ENCODE data around the gene ATP10B. TPM values are rescaled to one million over a fixed set of nuclear protein-coding genes. Genes with fewer than 3 reads are reported as not detected.

ATP10B gene
- total RNA-seq, 2 donors from 2014 or later, result 0.47 TPM; not detected in 1

GRCh38 chr5:160542281-160542680, 309.7 kb downstream of the ATP10B start:
- no peak for DNase-seq (ENCODE audit: low spot score)
- no peaks in the 10 kb centered on the region for H3K36me3 ChIP-seq
- H3K27me3 ChIP-seq, result no peaks in the 10 kb centered on the region
- H3K9me3 ChIP-seq, result no peaks in the 10 kb centered on the region
- H3K4me1 ChIP-seq, result no peaks in the 10 kb centered on the region
- no peak overlapping the region for H3K27ac ChIP-seq
- no peak overlapping the region for H3K4me3 ChIP-seq
- no peak for TF ChIP-seq CTCF (IDR thresholded peaks at IDR 0.05)

- no peaks in the 10 kb centered on the region for H3K27me3 ChIP-seq
- no peak overlapping the region for H3K4me3 ChIP-seq
- no peak overlapping the region for H3K27ac ChIP-seq
- H3K4me1 ChIP-seq, result no peaks in the 10 kb centered on the region
- H3K9me3 ChIP-seq, result no peaks in the 10 kb centered on the region
- H3K36me3 ChIP-seq, result no peaks in the 10 kb centered on the region
- TF ChIP-seq CTCF (IDR thresholded peaks at IDR 0.05), result no peak
- no peak for DNase-seq (ENCODE audit: low spot score)
Observed at GRCh38 chr5:160539431-160539830, 312.6 kb downstream of the ATP10B start.

- DNase-seq (ENCODE audit: low spot score), result no peak
- Histone ChIP-seq H3K4me3 (no peak overlapping the region), H3K4me1 (no peaks in the 10 kb centered on the region), H3K9me3 (no peaks in the 10 kb centered on the region), H3K36me3 (no peaks in the 10 kb centered on the region), H3K27ac (no peak overlapping the region), H3K27me3 (no peaks in the 10 kb centered on the region)
- no peak for TF ChIP-seq CTCF (IDR thresholded peaks at IDR 0.05)
Observed at GRCh38 chr5:160537940-160538339, 314.1 kb downstream of the ATP10B start.

GRCh38 chr5:160537116-160537515, 314.9 kb downstream of the ATP10B start:
- Histone ChIP-seq H3K36me3 (no peaks in the 10 kb centered on the region), H3K4me3 (no peak overlapping the region), H3K27me3 (no peaks in the 10 kb centered on the region), H3K27ac (no peak overlapping the region), H3K4me1 (no peaks in the 10 kb centered on the region), H3K9me3 (no peaks in the 10 kb centered on the region)
- no peak for TF ChIP-seq CTCF (IDR thresholded peaks at IDR 0.05)
- DNase-seq (ENCODE audit: low spot score), result no peak

- no peak for DNase-seq (ENCODE audit: low spot score)
- TF ChIP-seq CTCF (IDR thresholded peaks at IDR 0.05), result no peak
- Histone ChIP-seq H3K27ac (no peak overlapping the region), H3K4me3 (no peak overlapping the region), H3K9me3 (no peaks in the 10 kb centered on the region), H3K36me3 (no peaks in the 10 kb centered on the region), H3K4me1 (no peaks in the 10 kb centered on the region), H3K27me3 (no peaks in the 10 kb centered on the region)
Observed at GRCh38 chr5:160534914-160535313, 317.1 kb downstream of the ATP10B start.

GRCh38 chr5:160534125-160534524, 317.9 kb downstream of the ATP10B start:
- Histone ChIP-seq H3K4me3 (no peak overlapping the region), H3K4me1 (no peaks in the 10 kb centered on the region), H3K27me3 (no peaks in the 10 kb centered on the region), H3K36me3 (no peaks in the 10 kb centered on the region), H3K9me3 (no peaks in the 10 kb centered on the region), H3K27ac (no peak overlapping the region)
- DNase-seq (ENCODE audit: low spot score), result no peak
- TF ChIP-seq CTCF (IDR thresholded peaks at IDR 0.05), result no peak
